SH-SY5Y (cell line): Measurements from ENCODE around the gene ADGRL3.
A peak's percentile ranks its signal among the peaks of the same experiment; 100 is the strongest.

Source experiments
- GATA2 ChIP-seq: IDR thresholded peaks from 2 replicates; pipeline ENCODE4 v1.6.1; 2011; ENCODE audit warnings: mild to moderate bottlenecking, low read depth, low read length
- GATA3 ChIP-seq: IDR thresholded peaks from 2 replicates; pipeline ENCODE4 v1.6.1; 2011; ENCODE audit warnings: low read depth, mild to moderate bottlenecking, low read length, moderate library complexity

Gene ADGRL3

DNA sequence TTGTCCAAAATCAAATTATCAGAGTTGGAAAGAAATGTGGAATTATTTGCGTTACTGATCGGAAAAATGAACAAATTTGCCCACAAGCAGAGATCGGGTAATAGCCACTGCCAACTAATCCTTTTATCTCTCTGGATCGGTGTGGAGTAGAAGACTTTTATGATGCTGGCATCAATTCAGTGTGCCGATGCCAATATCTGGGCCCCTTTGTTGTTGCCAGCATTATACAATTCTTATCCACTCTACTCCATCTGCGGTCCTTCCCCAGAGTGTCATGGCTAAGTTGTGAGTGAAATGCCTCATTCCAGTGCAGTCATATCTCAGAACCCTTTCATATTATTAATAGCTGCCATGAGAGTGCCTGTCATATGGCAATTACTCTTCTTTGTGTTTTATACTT lies 660.2 kb downstream of the ADGRL3 start:
- no peak for TF ChIP-seq GATA2
- TF ChIP-seq GATA3 = no peak

DNA sequence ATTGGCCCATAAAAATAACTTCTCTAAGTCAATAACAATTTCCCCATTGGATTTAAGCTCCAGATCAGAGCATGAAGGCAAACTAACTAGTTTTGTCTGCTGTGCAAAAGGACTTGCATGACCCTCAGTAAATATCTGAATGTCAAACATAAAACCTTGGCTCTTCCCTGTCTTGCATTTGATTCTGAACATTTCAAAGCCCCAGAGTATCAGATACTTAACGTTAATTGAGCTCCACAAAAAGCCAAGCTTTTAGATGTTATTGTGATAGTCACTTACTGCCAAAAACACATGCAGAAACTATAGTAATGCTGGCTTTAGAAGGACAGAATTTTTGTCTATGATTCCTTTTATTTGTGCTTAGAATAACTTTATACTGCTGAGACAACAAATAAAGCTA lies 664.2 kb downstream of the ADGRL3 start:
- TF ChIP-seq GATA3 (no peak), GATA2 (no peak)

DNA sequence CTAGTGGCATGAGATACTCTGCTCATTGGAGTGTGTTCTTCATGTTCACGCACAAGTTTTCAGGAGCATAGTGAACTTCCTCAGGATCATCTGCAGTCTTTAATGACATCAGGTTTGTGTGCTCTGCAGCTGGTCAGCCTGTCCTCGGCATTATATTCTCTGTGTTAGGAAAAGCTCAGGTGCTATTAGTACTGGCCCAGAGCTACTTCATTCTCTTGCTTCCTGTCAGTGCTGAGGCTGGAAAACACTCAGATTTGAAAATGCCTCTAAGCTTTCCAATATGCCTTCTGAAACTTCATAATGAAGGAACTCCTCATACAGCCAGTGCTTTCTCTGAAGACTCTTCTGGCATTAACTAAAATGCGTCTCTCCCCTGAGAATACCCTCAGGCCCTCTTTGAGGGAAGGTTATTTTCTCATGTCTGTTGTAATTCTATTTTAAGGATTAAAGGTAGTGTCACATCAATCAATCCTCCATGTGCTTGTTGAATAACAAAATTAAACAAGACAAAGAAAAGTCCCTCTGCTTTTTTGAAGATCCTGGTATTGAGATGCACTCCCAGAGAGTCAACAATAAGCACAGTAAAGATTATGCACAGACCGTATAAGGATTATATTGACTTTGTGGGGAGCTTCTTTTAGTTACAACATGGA lies 666.4 kb downstream of the ADGRL3 start:
- no peak for TF ChIP-seq GATA3
- no peak for TF ChIP-seq GATA2

DNA sequence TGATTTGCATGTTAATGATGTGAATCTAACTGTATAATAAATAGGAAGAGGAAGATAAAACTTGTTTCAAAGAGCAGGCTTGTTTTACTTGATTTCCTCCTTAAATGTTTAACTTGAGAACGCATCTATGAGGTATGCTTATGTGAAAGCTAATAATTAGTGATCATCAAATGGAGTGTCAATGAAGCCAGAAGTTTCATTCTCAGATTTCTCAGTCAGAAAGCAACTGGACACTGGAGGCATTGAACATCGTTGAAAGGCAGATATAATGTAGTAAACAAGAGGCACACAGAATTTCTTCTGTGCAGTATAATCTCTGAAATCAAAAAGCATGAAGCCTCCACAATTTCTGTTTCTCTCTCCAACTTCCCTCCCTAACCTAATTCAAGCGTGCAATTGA lies 672.9 kb downstream of the ADGRL3 start:
- no peak for TF ChIP-seq GATA2
- no peak for TF ChIP-seq GATA3

DNA sequence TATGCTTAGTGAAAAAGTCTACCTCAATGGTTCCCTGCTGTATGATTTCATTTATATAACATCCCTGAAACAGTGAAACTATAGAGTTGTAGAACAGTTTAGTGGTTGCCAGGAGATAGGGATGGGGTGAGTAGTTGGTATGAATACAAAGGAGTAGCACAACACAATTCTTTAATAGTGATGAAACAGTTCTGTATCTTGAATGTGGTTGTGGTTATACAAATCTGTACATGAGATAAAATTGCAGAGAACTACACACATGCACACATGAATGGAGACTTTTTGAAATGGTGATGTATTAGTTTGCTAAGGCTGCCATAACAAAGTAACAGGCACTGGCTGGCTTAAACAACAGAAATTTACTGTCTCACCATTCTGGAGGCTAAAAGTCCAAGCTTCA lies 677.1 kb downstream of the ADGRL3 start:
- no peak for TF ChIP-seq GATA2

DNA sequence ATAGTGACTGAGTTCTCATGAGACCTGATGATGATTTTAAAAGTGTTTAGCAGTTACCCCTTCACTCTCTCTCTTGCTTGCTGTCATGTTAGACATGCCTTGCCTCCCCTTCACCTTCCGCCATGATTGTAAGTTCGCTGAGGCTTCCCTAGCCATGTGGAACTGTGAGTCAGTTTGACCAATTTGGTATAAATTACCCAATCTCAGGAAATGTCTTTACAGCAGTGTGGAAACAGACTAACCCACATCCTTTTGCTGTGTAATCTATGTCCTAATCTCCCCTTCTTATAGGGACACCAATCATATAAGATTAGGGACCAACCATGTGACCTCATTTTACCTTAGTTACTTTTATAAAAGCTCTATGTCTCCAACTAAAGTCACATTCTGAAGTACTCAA lies 677.8 kb downstream of the ADGRL3 start:
- TF ChIP-seq GATA3 = no peak
- no peak for TF ChIP-seq GATA2

DNA sequence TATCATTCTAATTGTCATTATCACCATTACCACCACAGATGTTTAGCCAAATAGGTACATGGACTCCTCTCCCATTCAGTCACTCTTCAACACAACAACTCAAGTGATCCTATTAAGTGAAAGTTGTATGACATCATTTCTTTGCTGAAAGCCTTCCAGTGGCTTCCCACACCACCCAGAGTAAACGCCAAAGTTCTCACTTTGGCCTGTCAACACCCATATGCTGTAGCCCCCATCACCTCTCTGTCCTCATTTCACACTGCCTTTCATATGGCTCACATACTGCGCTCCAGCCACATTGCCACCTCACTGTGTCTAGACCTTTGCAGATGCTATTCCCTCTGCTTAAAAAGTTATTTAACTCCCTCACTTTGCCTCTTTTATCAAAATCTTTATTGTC lies 682.3 kb downstream of the ADGRL3 start:
- TF ChIP-seq GATA3 (no peak), GATA2 (no peak)

DNA sequence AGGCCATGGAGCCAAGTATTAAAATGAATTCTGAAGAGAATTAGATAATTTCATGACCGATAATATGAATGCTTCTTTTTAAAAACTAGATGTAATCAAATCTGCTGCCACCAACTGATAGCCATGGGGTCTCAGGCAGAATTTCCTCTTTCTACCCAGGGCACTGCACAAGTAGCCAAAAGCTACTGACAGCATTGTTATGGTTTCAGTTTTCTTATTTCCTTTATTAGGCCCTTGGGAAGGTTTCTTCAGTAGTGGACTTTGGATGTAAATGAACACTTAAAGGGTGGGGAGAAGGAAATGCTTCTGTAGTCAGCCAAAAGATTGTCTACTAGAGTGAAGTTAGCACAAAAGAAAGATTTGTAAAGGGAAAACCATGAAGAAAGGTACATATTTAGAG lies 686.0 kb downstream of the ADGRL3 start:
- no peak for TF ChIP-seq GATA3

DNA sequence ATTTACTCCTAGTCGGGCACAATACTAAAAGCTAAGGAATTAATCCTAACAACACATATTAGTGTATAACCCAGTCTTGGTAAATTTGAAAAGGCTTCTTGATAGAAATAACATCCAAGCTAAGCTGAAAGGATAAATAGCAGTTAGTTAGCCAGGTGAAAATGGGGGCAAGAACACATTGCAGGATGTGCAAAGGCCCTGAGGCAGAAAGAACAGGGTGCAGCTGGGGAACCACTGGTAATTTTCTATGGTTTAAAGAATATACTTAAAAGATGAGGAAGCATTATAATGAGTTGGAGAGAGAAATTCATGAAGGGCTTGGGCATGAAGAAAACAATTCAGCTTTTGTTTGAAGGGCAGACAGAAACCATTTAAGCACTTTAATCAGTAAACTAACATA lies 689.0 kb downstream of the ADGRL3 start:
- TF ChIP-seq GATA2 (no peak), GATA3 (no peak)

DNA sequence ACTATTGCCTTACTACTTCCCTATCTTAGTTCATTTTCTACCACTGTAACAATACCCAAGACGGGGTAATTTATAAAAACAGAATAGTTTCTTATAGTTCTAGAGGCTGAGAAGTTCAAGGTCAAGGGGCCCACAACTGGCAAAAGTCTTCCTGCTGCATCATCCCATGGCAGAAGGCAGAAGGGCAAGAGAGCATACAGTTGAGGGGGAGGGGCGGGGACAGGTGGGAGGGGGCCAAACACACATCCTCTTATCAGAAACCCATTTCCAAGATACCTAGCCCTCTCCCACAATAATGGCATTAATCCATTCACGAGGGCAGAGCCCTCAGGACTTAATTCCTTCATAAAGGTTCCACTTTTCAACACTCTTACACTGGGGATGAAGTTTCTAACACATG lies 690.2 kb downstream of the ADGRL3 start:
- TF ChIP-seq GATA3 = no peak
- TF ChIP-seq GATA2 = no peak

DNA sequence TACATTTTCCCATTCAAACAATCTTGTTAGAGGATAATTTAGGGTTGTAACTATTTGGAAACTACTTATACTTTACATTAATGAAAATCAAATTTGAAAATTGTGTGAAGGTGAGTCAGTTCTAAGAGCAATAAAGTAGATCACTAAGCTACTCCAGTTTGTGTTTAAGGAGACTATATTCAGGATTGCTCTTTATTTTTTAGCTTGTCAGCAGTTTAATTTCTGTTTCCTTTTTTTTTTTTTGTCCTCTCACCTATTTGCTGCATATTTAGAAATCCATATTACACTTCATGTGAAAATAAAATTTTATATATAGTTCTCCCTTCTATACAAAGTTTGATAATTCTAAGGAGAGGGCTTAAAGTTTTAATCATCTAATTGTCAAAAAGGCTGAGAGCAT lies 691.8 kb downstream of the ADGRL3 start:
- TF ChIP-seq GATA3 = no peak

DNA sequence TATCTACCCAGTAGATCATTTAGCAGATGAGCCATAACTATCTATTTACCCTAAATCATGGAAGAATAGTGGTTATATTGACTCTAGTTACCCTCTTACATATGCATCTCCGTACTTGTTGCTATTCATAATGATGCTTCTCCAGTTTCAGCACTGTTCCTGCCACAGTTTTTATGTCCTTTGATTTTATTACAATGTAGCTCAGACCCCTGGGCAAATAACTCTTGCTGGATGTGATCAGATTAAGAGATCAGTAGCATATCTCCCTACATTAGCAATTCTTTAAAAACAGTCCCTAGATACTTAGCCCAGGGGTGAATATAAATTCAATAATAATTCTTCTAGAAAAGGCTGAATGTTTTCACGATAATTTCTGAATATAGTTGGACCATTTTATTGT lies 696.5 kb downstream of the ADGRL3 start:
- TF ChIP-seq GATA3 (peak; percentile 67), GATA2 (peak; percentile 38; the same call in 1 of the 2 replicates)

DNA sequence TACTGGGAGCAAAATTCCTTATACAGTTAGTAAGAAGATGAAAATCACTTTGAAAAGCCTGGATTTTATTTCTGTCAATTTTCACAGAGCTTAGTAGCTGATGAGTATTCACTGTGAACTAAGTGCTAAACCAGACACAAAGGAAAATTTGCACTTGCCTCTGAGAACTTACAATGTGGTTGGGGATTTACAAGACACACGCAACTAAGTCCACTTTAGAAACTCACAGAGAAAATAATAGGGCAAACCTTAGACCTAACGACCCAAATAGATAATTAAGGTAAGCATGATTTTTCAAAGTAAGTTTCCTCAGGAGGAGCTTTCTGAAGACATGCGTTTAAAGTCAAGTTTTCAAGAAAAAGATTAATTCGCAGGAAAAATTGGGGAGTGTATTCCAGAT lies 708.9 kb downstream of the ADGRL3 start:
- TF ChIP-seq GATA2 (no peak), GATA3 (no peak)

DNA sequence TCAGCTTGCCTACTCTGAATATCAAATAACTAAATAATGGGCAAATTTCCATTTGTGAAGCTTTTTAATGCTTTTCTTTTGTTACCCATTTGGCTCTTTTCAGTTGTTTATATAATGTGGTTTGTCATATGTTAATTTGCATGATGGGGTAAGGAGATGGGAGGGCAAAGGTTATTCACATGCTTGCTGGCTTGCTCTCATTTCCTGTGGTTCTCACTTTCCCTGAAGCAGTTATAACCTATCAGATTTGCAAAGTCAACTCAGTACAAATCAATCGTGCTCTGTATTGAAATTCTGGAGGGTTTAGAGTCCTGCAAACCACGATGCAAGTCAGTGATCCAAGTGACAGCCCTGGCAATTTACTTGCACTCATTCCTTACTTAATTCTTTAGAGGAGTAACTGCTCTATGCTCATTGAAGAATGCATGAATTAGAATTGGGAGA lies 711.2 kb downstream of the ADGRL3 start:
- no peak for TF ChIP-seq GATA2
- TF ChIP-seq GATA3 = no peak

DNA sequence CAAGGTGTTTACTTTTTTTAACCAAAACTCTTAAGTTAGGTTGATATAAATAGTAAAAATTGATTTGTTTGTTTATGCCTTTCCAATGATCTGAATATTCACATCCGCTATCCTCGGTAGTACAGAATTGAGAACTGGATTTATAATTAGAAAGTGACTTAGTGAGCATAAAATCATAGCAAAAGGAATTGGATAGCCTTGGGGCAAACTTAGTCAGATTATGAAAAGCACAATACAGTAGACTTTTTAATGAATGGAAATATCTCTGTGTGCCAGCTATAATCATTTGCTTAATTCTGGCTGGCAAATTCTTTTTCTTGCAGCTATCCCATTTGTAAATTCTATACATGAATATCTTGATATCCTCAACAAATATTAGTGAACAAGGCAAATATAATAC lies 713.5 kb downstream of the ADGRL3 start:
- TF ChIP-seq GATA2 = no peak
- no peak for TF ChIP-seq GATA3

DNA sequence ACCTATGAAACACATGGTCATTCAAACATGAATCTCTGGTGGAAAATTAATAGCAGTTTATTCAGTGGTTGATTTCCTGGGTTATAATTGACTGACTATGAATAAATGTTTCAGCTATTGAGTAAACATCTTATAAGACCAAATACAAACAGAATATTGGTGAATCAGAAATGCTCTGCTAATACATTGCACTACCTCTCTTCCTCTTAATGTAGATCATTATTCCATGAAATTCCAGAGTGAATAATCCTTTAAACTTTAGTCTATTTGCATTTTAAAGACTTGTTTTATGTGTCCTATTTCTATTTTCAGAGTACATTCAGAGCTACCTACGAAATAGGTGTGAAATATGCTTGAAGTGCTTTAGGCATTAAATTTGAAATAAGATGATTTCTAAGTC lies 715.4 kb downstream of the ADGRL3 start:
- TF ChIP-seq GATA3 (no peak), GATA2 (no peak)

DNA sequence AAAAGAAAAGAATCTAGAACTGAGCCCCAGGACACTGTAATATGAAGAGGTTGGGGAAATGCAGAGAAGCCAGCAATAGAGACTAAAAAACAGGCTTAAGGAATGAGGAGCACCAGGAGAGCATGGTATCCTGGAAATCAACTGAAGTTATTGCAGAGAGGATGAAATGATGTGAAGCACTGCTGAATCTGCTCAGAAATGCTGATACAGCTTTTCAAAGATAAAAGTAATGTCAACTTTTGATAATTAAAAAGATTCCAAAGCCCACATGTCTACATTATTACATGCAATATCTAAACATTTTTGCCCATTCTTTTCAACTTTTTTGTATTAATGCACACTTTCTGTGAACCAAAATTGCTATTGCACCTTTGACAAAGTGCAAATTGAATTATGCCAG lies 718.4 kb downstream of the ADGRL3 start:
- TF ChIP-seq GATA3 = no peak
- no peak for TF ChIP-seq GATA2
